HPDE6-E6E7 (cell line): ENCODE measurements around the gene ZNF575.

ENCODE experiments used
- DNase-seq: peaks from one replicate; pipeline ENCODE4 v3.0.0; 2011; ENCODE audit warnings: missing footprints; ENCODE audit errors: extremely low spot score

Gene ZNF575

GRCh38 chr19:43532962-43533545 lies at the start of gene ZNF575:
Gene ZNF575 (plus strand): TSS chr19:43533188. CDS start chr19:43534423, 1,235 bp downstream.
- peak; percentile 73 for DNase-seq

GRCh38 chr19:43483281-43483680 lies 49.7 kb upstream of the ZNF575 start:
- DNase-seq, result no peak

- DNase-seq, result no peak
These were observed 47.0 kb upstream of the ZNF575 start for GRCh38 chr19:43485951-43486350.

- no peak for DNase-seq
These were observed 46.6 kb upstream of the ZNF575 start for GRCh38 chr19:43486412-43486811.

GRCh38 chr19:43488179-43488578 lies 44.8 kb upstream of the ZNF575 start:
- no peak for DNase-seq

- DNase-seq, result no peak
These were observed 43.7 kb upstream of the ZNF575 start for GRCh38 chr19:43489310-43489709.

- DNase-seq, result no peak
These were observed 42.9 kb upstream of the ZNF575 start for GRCh38 chr19:43489979-43490599.

- DNase-seq, result no peak
These were observed 42.2 kb upstream of the ZNF575 start for GRCh38 chr19:43490759-43491158.

- DNase-seq, result no peak
These were observed 37.9 kb upstream of the ZNF575 start for GRCh38 chr19:43495082-43495481.

GRCh38 chr19:43496960-43497359 lies 36.0 kb upstream of the ZNF575 start:
- no peak for DNase-seq

- DNase-seq, result no peak
These were observed 34.6 kb upstream of the ZNF575 start for GRCh38 chr19:43498233-43498842.

GRCh38 chr19:43499042-43499441 lies 33.9 kb upstream of the ZNF575 start:
- DNase-seq, result no peak

- DNase-seq, result no peak
These were observed 31.1 kb upstream of the ZNF575 start for GRCh38 chr19:43501661-43502418.

- no peak for DNase-seq
These were observed 30.5 kb upstream of the ZNF575 start for GRCh38 chr19:43502419-43502976.

GRCh38 chr19:43503501-43504425 lies 29.2 kb upstream of the ZNF575 start:
- DNase-seq, result peak; percentile 90

GRCh38 chr19:43504426-43505185 lies 28.4 kb upstream of the ZNF575 start, which contains the start of gene PHLDB3:
Gene PHLDB3 (minus strand): TSS chr19:43504746. CDS start chr19:43504118, 628 bp downstream.
- DNase-seq, result no peak

- DNase-seq, result no peak
These were observed 27.9 kb upstream of the ZNF575 start for GRCh38 chr19:43505186-43505456.

- no peak for DNase-seq
These were observed 27.0 kb upstream of the ZNF575 start for GRCh38 chr19:43505941-43506340.

GRCh38 chr19:43506629-43507028 lies 26.4 kb upstream of the ZNF575 start:
- no peak for DNase-seq

- no peak for DNase-seq
These were observed 25.1 kb upstream of the ZNF575 start for GRCh38 chr19:43507880-43508279.

GRCh38 chr19:43510713-43511112 lies 22.3 kb upstream of the ZNF575 start:
- no peak for DNase-seq
